PC-3 (cell line): ENCODE data around the gene BCL2L11. TPM values are rescaled to one million over a fixed set of nuclear protein-coding genes. Genes with fewer than 3 reads are reported as not detected.
A peak's percentile ranks its signal among the peaks of the same experiment; 100 is the strongest.

Experiments
- ATAC-seq: fragments of 200-7000 bp; cut with Tn5 transposase; 2 replicates; pipeline ENCODE4 v1.9.1; 2020; ENCODE audit warnings: mild to moderate bottlenecking, moderate library complexity
- BruUV-seq: library from RNA; stranded (reverse); fragments of 400-500 nt; replicated peaks from 2 replicates; lab custom pipeline; 2021; lab: Mats Ljungman, UMichigan
- CTCF ChIA-PET: fragments of 300-600 bp; sonication (Branson Sonifier 250); formaldehyde crosslinking; loops from one replicate; lab custom pipeline; 2022; ENCODE audit warnings: antibody characterized with exemption; lab: Charles Lee
- POLR2A ChIA-PET: fragments of 300-600 bp; sonication (Branson Sonifier 250); formaldehyde crosslinking; loops from one replicate; lab custom pipeline; 2022; ENCODE audit warnings: antibody characterized with exemption; ENCODE audit not compliant: unreplicated experiment; lab: Charles Lee
- DNase-seq: peaks from one replicate; pipeline ENCODE4 v3.0.0-alpha.2; 2015
- H2AFZ ChIP-seq: fragments of 300-600 bp; sonication (generic); 2 replicates; pipeline ENCODE4 v1.6.0; 2016; ENCODE audit warnings: antibody characterized with exemption, low read length
- H3F3A ChIP-seq: fragments of 300-600 bp; sonication (generic); one replicate; pipeline ENCODE4 v1.6.0; 2017; ENCODE audit warnings: antibody characterized with exemption, low read length, control low read depth, mild to moderate bottlenecking; ENCODE audit not compliant: unreplicated experiment
- H3K27ac ChIP-seq: fragments of 300-600 bp; sonication (generic); 2 replicates; pipeline ENCODE4 v1.5.1; 2016; ENCODE audit warnings: mild to moderate bottlenecking, low read length
- H3K27me3 ChIP-seq: fragments of 300-600 bp; sonication (generic); 2 replicates; pipeline ENCODE4 v1.6.1; 2016; ENCODE audit warnings: low read length, mixed read lengths
- H3K36me3 ChIP-seq: fragments of 300-600 bp; sonication (generic); 2 replicates; pipeline ENCODE4 v1.6.1; 2016; ENCODE audit warnings: low read depth, mixed run types, low read length, mixed read lengths
- H3K4me1 ChIP-seq: fragments of 300-600 bp; sonication (generic); 2 replicates; pipeline ENCODE4 v1.5.1; 2016; ENCODE audit warnings: low read length; ENCODE audit not compliant: insufficient read depth
- H3K4me2 ChIP-seq: fragments of 300-600 bp; sonication (generic); 2 replicates; pipeline ENCODE4 v1.6.0; 2016; ENCODE audit warnings: low read length
- H3K4me3 ChIP-seq: fragments of 300-600 bp; sonication (generic); 2 replicates; pipeline ENCODE4 v1.5.1; 2016; ENCODE audit warnings: mild to moderate bottlenecking, low read length, mixed read lengths
- H3K79me2 ChIP-seq: fragments of 300-600 bp; sonication (generic); 2 replicates; pipeline ENCODE4 v1.6.1; 2017; ENCODE audit warnings: low read length, mixed read lengths
- H3K9ac ChIP-seq: fragments of 300-600 bp; sonication (generic); 2 replicates; pipeline ENCODE4 v1.6.0; 2016; ENCODE audit warnings: mild to moderate bottlenecking, low read length
- H3K9me2 ChIP-seq: fragments of 300-600 bp; sonication (generic); replicated peaks from 2 replicates; pipeline ENCODE4 v1.6.1; 2016; ENCODE audit warnings: mixed run types, low read length, mixed read lengths
- H3K9me3 ChIP-seq: fragments of 300-600 bp; sonication (generic); 2 replicates; pipeline ENCODE4 v1.6.1; 2016; ENCODE audit warnings: low read length, mixed read lengths
- H4K20me1 ChIP-seq: fragments of 300-600 bp; sonication (generic); 2 replicates; pipeline ENCODE4 v1.6.1; 2016; ENCODE audit warnings: low read length, mixed read lengths
- CTCF ChIP-seq: fragments of 300-600 bp; sonication (generic); conservative IDR thresholded peaks from 2 replicates; pipeline ENCODE4 v1.5.1; 2017; ENCODE audit warnings: antibody characterized with exemption, low read depth, mild to moderate bottlenecking, low read length
- EZH2 ChIP-seq: fragments of 300-600 bp; sonication (generic); IDR thresholded peaks from one replicate; pipeline ENCODE4 v1.6.1; 2017; ENCODE audit warnings: antibody characterized with exemption, mild to moderate bottlenecking, low read length; ENCODE audit not compliant: unreplicated experiment
- EZH2phosphoT487 ChIP-seq: fragments of 300-600 bp; sonication (generic); IDR thresholded peaks from 2 replicates; pipeline ENCODE4 v1.6.1; 2018; ENCODE audit warnings: mild to moderate bottlenecking, antibody characterized with exemption, low read length, borderline replicate concordance
- intact Hi-C: fragments of 100-400 bp; cut with micrococcal nuclease; formaldehyde crosslinking; loops from 2 replicates; pipeline ENCODE4 v1.9.0; 2023
- total RNA-seq: library from RNA; depleted of rRNA; stranded (reverse); fragments of >200 nt; gene quantifications from 2 replicates; pipeline ENCODE4 v1.2.3, GENCODE V29; 2014

The BCL2L11 gene
- total RNA-seq, 1 experiment from 2014 or later = 11.3 TPM

GRCh38 chr2:111121028-111121827, 514 bp downstream of the BCL2L11 start:
- H3K9ac ChIP-seq = peak overlapping the region; percentile 82
- no peaks in the 10 kb centered on the region for H3K9me2 ChIP-seq
- intact Hi-C loops = loop anchor here (2.0 to 10.0 kb wide), 4 partner anchors 48 to 578 kb away; no protein-coding TSS in a partner anchor
- no peaks in the 10 kb centered on the region for H3F3A ChIP-seq
- BruUV-seq = TSS peak; percentile 31
- no peak overlapping the region for H2AFZ ChIP-seq
- ChIA-PET CTCF (interaction anchor here (0.5 kb wide), 1 partner anchor 89 kb away, joined by 3 read pairs; no protein-coding TSS in a partner anchor), POLR2A (interaction anchor here (0.6 to 1.2 kb wide), 5 partner anchors 47 to 1516 kb away, joined by 3 to 14 read pairs (median 5); no protein-coding TSS in a partner anchor)
- peaks cover 22% of the 10 kb centered on the region for H3K36me3 ChIP-seq
- TF ChIP-seq EZH2phosphoT487 (no peak), CTCF (no peak), EZH2 (no peak)
- peak overlapping the region; percentile 97 for H3K4me2 ChIP-seq
- H3K27ac ChIP-seq = peak overlapping the region; percentile 27; the same call in 1 of the 2 replicates
- DNase-seq (peak; percentile 38), ATAC-seq (peak; percentile 0; the same call in 1 of the 2 replicates)
- no peaks in the 10 kb centered on the region for H3K27me3 ChIP-seq
- peak overlapping the region; percentile 91 for H3K4me3 ChIP-seq
- H3K79me2 ChIP-seq = peaks cover 51% of the 10 kb centered on the region
- H3K4me1 ChIP-seq = peaks cover 16% of the 10 kb centered on the region
- no peaks in the 10 kb centered on the region for H3K9me3 ChIP-seq
- H4K20me1 ChIP-seq = peaks cover 24% of the 10 kb centered on the region

- peak; percentile 60 for ATAC-seq
- Histone ChIP-seq H3K27me3 (no peaks in the 10 kb centered on the region), H3K36me3 (peaks cover 30% of the 10 kb centered on the region), H3K27ac (no peak overlapping the region), H3F3A (no peaks in the 10 kb centered on the region), H3K9ac (peak overlapping the region; percentile 82), H3K79me2 (peaks cover 59% of the 10 kb centered on the region), H3K9me3 (no peaks in the 10 kb centered on the region), H3K4me2 (peak overlapping the region; percentile 97), H4K20me1 (peaks cover 24% of the 10 kb centered on the region), H3K9me2 (no peaks in the 10 kb centered on the region), H3K4me3 (peak overlapping the region; percentile 91), H2AFZ (no peak overlapping the region), H3K4me1 (peaks cover 12% of the 10 kb centered on the region)
- TSS peak; percentile 57 for BruUV-seq
- ChIA-PET POLR2A (no interaction called here), CTCF (no interaction called here)
- TF ChIP-seq EZH2phosphoT487 = no peak
- TF ChIP-seq EZH2 = no peak
- no peak for TF ChIP-seq CTCF
- intact Hi-C loops = loop anchor here (1.0 to 10.0 kb wide), 5 partner anchors 49 to 577 kb away; no protein-coding TSS in a partner anchor
- peak; percentile 97 for DNase-seq
These were observed 1.3 kb downstream of the BCL2L11 start for GRCh38 chr2:111121828-111122630.
